NCI-H82 treated with DMSO at 0.1 percent for 48 hours (cell line): ENCODE results near the gene BCDIN3D.
A peak's percentile ranks its signal among the peaks of the same experiment; 100 is the strongest.
"Not testable (repeated sequence)": the region's sequence is repeated elsewhere in the genome, so short reads cannot be mapped to it uniquely, and the experiment has no call there.

Experiments used
- DNase-seq: peaks from one replicate; lab custom pipeline; 2025; ENCODE audit not compliant: unreplicated experiment; lab: John Stamatoyannopoulos, UW

Gene BCDIN3D

DNA sequence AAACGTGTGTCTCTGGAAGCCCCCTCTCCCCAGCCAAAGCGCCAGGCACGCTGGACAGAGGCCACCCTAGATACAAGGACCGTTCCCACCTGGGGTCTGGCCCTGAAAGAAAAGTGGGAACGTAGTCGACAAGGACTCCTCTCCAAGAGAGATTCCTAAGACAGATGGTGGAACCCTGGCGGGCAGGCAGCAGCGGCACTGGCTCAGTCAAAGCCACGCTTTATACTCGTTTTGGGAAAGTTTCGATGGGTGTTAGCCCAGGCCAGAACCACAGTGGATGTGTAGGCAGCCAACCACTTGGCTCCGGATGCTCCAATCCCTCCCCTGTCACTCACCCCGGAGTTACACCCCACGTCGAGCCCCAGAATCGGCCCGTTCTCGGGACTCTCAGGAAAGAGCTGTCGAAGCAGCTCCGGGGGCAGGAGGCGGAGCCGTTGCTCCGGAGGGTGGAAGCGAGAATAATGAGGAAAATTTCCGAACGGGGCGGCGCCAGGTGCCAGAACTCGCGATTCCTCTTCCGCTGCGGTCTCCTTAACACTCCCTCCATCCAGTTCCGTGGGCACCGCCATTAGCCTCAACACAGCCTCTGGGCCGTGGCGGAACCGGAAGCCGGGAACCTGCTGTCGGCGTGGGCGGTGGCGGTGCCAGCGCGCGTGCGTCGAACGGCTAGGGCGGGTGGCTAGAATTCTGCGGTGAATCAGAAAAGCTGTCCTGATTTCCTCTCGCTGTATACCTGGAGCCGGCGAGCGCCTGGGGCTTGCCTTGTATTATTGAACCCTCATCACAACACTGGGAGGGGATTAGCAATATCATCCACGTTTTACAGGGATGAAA lies at the start of gene BCDIN3D:
TSS of gene BCDIN3D (minus strand) at position 588 of the 834 bp plus-strand sequence. CDS start at position 569, 19 bp downstream.
- peak; percentile 78 for DNase-seq

DNA sequence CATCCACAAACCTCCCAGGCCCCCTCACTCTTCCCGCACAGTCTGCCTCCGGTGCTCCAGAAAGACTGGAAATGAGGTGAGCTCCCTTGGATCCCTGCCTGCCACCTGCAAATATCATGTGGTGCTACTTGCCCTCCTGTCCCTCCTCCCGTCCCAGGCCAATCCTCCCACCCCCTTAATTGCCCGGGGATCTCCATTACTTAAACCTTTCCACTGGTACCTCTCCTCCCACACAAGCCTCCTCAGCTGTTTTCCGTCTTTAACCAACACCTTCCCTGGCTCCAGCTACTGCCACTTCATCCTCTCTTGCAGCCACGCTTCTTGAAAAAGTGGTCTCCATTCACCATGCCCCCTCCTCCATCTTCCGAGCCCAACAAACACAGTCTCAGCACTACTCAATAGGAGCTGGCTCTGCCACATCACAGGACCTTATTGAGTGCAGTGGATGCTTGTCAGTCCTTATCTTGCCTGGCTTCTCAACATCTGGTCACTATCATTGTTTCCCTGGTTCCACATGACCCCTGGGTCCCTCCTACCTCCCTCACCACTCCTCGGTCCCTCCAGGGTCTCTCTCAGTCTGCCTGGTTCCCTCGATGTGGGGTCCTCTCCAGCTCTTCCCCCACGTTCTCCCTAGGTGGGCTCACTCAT lies 49.3 kb upstream of the BCDIN3D start:
- no peak for DNase-seq

DNA sequence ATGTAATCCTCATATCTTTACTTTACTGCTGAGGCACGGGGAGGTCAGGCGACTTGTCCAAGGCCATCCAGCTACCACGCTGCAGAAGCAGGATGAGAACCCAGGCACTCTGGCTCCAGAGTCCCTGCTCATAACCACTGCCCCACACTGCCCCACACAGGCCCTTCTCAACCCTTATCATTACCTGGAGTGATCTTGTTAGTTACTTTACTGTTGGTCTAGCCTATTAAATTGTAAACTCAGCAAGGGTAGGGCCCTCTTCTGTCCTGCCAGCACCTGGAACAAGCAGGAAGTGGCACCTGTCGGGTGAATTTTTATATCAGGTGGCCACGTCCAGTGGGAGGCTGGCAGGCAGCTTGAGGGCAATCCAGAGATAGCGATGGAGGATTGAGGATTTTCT lies 48.6 kb upstream of the BCDIN3D start:
- DNase-seq, result no peak

DNA sequence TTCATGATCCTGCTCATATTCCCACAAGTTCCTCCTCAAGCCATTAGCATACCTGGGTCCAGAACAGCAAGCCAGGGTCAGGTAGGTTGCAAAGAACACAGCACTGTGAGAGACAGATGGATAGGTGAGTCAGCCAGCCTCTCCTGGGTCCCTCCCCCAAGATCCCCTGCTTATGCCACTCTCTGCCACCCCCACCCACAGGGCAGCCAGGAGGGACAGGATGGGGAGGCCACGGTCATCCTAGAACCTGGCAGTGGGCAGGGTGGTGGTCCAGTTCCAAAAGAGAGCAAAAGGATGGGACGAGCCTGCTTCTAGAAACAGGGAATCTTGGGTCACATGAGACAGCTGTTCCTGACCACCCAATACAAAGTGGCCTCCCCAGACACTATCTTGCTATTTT lies 48.1 kb upstream of the BCDIN3D start:
- DNase-seq, result no peak

GRCh38 chr12:49890096-49890461 lies 47.2 kb upstream of the BCDIN3D start:
- no peak for DNase-seq

GRCh38 chr12:49889361-49890095 lies 46.6 kb upstream of the BCDIN3D start:
- DNase-seq, result peak; percentile 58

- DNase-seq, result no peak
Observed at GRCh38 chr12:49888461-49889151, 45.7 kb upstream of the BCDIN3D start.

DNA sequence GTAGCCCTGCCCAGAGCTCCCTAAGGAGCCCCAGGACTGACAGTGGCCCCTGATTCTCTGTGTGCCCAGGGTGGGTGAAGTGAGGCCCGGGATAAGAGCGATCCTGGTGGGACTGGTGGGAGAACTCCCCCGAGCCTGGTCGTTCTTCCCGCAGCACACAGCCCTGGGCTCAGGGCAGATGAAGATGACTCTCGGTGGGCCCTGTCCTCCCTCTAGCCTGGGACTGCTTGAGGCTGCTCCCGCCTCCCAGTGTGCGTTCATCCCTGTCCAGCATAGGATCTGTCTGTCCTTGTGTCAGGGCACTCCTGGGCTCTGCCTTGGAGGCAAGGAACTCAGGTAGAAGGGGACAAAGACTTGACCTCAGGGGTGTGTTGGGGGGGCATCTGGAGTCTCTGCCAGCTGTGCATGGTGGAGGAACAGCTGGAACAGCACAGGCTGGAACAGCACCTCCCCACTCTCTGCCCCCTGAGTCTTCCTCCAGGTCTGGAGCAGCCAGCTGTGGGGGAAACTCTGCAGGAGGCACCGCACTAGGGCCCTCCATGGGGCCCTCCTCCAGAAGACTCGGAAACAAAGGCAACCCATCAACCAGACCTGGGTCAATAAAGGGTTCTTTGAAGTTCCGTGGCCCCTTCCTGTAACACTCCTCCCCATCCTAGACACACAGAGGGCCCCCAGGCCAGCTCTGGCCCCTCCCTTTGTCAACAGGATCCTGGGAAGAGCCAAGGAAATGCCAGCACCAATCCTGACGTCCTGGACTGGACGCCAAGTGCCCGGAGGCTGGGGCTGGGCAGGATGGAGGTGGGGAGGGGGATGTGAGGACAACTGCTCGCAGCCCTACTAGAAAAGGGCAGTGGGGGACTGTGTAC lies 44.9 kb upstream of the BCDIN3D start:
- no peak for DNase-seq

- no peak for DNase-seq
Observed at GRCh38 chr12:49887091-49887490, 44.2 kb upstream of the BCDIN3D start.

DNA sequence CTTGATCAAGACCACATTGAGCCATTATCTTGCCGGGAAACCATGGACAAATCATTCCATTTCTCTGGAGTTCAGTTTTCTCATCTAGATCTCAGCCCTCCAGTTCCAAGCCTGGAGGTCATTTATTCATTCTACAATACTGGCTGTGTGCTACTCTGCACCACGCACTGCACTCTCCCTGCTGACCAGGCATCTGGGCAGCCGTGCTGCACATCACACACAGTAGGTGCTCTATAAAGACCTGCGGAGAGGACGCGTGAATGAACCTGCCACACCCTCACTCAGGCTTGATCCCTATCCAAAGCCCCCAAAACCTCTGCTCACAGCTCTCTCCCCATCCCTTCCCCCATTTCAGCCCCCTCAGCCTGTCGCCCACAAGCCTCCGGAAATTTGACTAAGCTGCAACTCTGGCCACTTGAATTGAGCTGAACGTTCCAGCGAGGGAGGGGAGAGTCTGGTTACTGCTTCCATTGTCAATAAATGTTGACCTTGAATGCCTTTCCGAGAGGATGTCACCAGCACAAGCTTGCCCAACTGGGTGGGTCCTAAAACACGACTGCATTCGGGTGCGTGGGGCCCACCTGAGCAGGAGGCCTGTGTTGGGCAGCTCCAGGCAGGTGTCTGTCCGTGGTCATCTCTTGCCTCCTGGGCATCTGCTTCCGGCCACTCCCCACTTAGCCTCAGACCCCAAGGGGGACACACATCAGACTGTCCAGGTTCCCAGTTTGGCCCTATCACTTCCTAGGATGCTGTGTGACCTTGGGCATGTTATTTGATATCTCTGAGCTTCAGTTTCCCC lies 43.0 kb upstream of the BCDIN3D start:
- DNase-seq, result no peak

DNA sequence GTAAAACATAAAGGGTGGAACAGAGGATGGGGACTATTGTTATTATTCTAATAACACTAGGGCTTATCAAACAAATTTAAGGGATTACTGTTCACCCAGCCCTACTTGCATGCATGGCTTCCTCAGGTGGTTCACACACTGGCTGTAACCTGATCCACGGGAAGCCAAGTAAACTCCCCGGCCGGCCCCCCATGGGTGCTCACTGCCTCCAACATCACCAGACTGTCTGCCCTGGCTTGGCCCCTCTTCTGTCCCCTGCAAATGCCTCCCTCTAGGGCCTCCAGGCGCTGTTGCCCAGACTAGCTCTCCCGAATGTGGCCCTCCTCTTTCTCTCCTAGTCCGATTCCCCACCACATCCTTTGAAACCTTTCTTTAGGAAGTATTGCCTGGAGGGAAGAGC lies 42.2 kb upstream of the BCDIN3D start:
- peak; percentile 26 for DNase-seq

GRCh38 chr12:49882851-49883464 lies 40.1 kb upstream of the BCDIN3D start:
- DNase-seq, result no peak

DNA sequence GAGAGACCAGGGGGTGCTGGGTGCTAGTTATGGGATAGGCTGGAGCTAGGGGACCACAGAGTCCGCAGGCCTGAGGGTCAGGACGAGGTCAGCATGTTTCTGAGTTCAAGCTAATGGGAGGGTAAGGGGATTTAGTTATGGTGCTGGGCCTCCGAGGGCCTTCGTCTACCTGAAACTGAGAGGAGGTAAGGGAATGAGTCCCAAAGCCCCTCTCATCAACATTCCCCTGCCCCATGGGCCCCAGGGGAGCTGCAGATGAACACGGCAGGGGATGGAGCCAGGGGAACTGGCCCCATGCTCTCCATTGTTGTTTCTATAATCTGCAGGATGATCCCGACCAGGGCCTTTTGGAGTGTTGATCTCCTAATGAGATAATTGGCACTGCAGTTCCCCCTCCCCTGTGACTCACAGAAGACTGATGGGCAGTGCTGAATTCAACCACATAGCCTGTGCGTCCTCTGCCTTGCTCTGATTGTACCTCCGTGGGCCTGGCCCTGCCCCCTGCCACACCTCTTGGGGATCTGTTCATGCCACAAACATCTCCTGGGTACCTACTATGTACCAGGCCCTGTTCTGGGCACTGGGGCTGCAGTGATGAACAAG lies 39.4 kb upstream of the BCDIN3D start:
- DNase-seq, result peak; percentile 92

- no peak for DNase-seq
Observed at GRCh38 chr12:49881415-49882247, 38.7 kb upstream of the BCDIN3D start.

DNA sequence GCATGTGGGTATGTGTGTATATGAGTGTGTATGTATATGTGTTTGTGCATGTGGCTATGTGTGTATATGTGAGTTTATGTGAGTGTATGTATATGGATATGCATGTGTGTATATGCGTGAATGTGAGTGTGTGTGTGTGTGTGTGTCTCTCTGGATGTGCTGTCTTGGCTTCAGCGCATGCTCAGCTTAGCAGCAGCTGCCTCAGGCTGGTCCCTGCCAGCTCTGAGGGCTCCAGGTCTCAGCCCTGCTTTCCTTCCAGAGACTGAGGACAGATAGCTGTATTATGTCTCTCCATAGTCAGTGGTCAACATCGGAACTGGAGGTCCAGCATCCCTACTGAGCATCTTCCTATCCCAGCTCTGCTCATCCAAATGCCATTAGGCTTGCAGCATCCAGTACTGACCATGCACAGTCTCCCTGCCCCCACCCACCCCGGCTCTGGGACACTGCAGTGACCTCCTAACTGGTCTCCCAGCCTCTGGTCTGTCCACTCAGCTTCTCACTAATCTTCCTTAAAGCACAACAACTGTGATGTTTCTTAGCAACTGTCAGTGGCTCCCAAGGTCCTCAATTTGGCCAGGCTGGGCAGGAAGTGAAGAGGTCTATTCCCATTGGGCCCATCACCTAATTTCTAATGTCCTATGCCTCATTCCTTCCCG lies 38.0 kb upstream of the BCDIN3D start:
- no peak for DNase-seq

DNA sequence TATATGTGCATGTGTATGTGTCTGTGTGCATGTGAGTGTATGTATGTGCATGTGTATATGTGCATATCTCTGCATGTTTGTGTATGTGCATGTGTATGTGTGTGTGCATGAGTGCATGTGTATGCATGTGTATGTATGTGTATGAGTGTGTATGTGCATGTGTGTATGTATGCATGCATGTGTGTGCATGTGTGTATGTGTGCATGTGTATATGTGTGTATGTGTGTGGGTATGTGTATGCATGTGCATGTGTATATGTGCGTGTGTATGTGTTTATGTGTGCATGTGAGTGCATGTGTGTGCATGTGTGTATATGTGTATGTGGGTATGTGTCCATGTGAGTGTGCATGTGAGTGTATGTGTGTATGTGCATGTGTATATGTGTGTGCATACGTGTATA lies 36.2 kb upstream of the BCDIN3D start:
- not testable (repeated sequence) for DNase-seq

GRCh38 chr12:49878021-49878420 lies 35.1 kb upstream of the BCDIN3D start:
- DNase-seq, result no peak
